A549 (cell line): Measurements from ENCODE around the gene TCF4.

Source experiments
- CEBPB ChIP-seq, 2 experiments: fragments of >200 bp in 1 of 2; sonication (Bioruptor Twin) in 1 of 2; formaldehyde crosslinking in 1 of 2; IDR thresholded peaks; 2 replicates each; pipeline ENCODE4 v1.6.1; 2012 to 2016
- CTCF ChIP-seq: fragments of >200 bp; sonication (Bioruptor Twin); formaldehyde crosslinking; IDR thresholded peaks from 3 replicates; pipeline ENCODE4 v1.5.1; 2016
- EP300 ChIP-seq, 2 experiments: fragments of >200 bp; sonication (Bioruptor Twin); formaldehyde crosslinking; IDR thresholded peaks; 2 replicates in 1 of 2; 3 replicates in 1 of 2; pipeline ENCODE4 v1.6.1; 2016 to 2017
- ESRRA ChIP-seq: fragments of 150-350 bp; IDR thresholded peaks from 2 replicates; pipeline ENCODE4 v1.6.1; 2014; ENCODE audit warnings: mild to moderate bottlenecking, low read length, borderline replicate concordance
- HDAC2 ChIP-seq: fragments of 200-600 bp; sonication (generic); IDR thresholded peaks from 2 replicates; pipeline ENCODE4 v1.6.1; 2016
- HMGXB4 ChIP-seq: fragments of 250-450 bp; sonication (Bioruptor Pico); IDR thresholded peaks from 2 replicates; pipeline ENCODE4 v1.5.0; 2021; ENCODE audit warnings: mild to moderate bottlenecking, moderate library complexity, borderline replicate concordance
- KDM1A ChIP-seq: fragments of 200-600 bp; sonication (generic); IDR thresholded peaks from 2 replicates; pipeline ENCODE4 v1.6.1; 2016; ENCODE audit warnings: low read depth, mild to moderate bottlenecking
- NFE2L2 ChIP-seq: fragments of 150-350 bp; conservative IDR thresholded peaks from 2 replicates; pipeline ENCODE4 v1.6.1; 2014; ENCODE audit warnings: low read length
- POLR2A ChIP-seq: IDR thresholded peaks from 2 replicates; pipeline ENCODE4 v1.6.1; 2012; ENCODE audit warnings: mild to moderate bottlenecking, low read length
- POLR2AphosphoS2 ChIP-seq: conservative IDR thresholded peaks from 2 replicates; pipeline ENCODE4 v1.6.1; 2012; ENCODE audit warnings: low read length, improper control_type of control experiment, inconsistent platforms
- SREBF2 ChIP-seq: fragments of 450-650 bp; IDR thresholded peaks from 2 replicates; pipeline ENCODE4 v1.6.1; 2014; ENCODE audit warnings: mild to moderate bottlenecking, moderate library complexity
- ZNF302 ChIP-seq: fragments of 250-450 bp; sonication (Bioruptor Pico); IDR thresholded peaks from 2 replicates; pipeline ENCODE4 v1.9.0; 2021; ENCODE audit warnings: inconsistent platforms, mild to moderate bottlenecking, moderate library complexity
- TF ChIP-seq, protein P1 (sequence below): fragments of >200 bp; sonication (Bioruptor Twin); formaldehyde crosslinking; IDR thresholded peaks from 3 replicates; pipeline ENCODE4 v1.6.1; 2016

GRCh38 chr18:55579501-55580270 lies 8.3 kb downstream of the TCF4 start:
- no peak for TF ChIP-seq EP300 (IDR thresholded peaks at IDR 0.05)
- TF ChIP-seq CTCF: no peak
- no peak for TF ChIP-seq CEBPB (IDR thresholded peaks at IDR 0.05)
- TF ChIP-seq NFE2L2: no peak
- TF ChIP-seq POLR2A: no peak
- no peak for TF ChIP-seq KDM1A
- TF ChIP-seq POLR2AphosphoS2: no peak
- TF ChIP-seq SREBF2: no peak
- no peak for TF ChIP-seq HDAC2
- TF ChIP-seq ESRRA: no peak
- TF ChIP-seq, protein P1, sequence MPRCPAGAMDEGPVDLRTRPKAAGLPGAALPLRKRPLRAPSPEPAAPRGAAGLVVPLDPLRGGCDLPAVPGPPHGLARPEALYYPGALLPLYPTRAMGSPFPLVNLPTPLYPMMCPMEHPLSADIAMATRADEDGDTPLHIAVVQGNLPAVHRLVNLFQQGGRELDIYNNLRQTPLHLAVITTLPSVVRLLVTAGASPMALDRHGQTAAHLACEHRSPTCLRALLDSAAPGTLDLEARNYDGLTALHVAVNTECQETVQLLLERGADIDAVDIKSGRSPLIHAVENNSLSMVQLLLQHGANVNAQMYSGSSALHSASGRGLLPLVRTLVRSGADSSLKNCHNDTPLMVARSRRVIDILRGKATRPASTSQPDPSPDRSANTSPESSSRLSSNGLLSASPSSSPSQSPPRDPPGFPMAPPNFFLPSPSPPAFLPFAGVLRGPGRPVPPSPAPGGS: no peak
- TF ChIP-seq HMGXB4: no peak
- TF ChIP-seq ZNF302: no peak
